Brain microvascular endothelial cell (primary cell): Measurements from ENCODE around the gene OSBPL10.
A peak's percentile ranks its signal among the peaks of the same experiment; 100 is the strongest.

ENCODE experiments used
- DNase-seq: peaks from one replicate; pipeline ENCODE4 v3.0.0-alpha.2; 2020
- H3K27ac ChIP-seq: fragments of 250-450 bp; sonication (Bioruptor Pico); 2 replicates; pipeline ENCODE4 v1.5.1; 2020; ENCODE audit warnings: mild to moderate bottlenecking, moderate library complexity
- H3K27me3 ChIP-seq: fragments of 250-450 bp; sonication (Bioruptor Pico); replicated peaks from 2 replicates; pipeline ENCODE4 v1.5.1; 2020; ENCODE audit warnings: mild to moderate bottlenecking
- H3K36me3 ChIP-seq: fragments of 250-450 bp; sonication (Bioruptor Pico); replicated peaks from 2 replicates; pipeline ENCODE4 v1.5.1; 2020; ENCODE audit warnings: mild to moderate bottlenecking
- H3K4me3 ChIP-seq: 2 replicates; pipeline ENCODE4 v1.5.1; 2011; ENCODE audit warnings: low read depth, mild to moderate bottlenecking, control low read depth, low read length, moderate library complexity
- in situ Hi-C: cut with HindIII; loops from 2 replicates; pipeline ENCODE4 v1.10.0; 2017; ENCODE audit warnings: low sequenced_read_pairs, low pct_ligation_motif_present
- TF ChIP-seq, protein P1 (sequence below): IDR thresholded peaks from 2 replicates; pipeline ENCODE4 v1.5.1; 2011; ENCODE audit warnings: low read depth, mild to moderate bottlenecking, moderate library complexity, low read length, control low read depth, inconsistent platforms; ENCODE audit errors: missing control alignments

Gene OSBPL10

DNA sequence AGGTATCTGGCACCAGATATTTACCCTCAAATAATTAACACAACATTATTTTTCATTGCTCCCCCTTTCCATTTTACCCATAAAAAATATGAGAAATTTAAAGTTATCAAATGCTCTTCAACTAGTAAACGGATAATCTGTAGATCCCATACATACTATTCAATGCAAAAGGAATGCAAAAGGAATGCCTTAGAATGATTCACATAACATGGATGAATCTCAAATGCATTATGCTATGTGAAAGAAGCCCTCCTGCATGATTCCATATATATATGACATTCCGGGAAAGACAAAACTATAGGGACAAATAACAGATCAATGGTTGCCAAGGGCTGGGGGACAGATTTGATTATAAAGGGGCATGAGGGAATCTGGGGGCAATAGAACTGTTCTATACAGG lies 252.7 kb downstream of the OSBPL10 start:
- TF ChIP-seq, protein P1, sequence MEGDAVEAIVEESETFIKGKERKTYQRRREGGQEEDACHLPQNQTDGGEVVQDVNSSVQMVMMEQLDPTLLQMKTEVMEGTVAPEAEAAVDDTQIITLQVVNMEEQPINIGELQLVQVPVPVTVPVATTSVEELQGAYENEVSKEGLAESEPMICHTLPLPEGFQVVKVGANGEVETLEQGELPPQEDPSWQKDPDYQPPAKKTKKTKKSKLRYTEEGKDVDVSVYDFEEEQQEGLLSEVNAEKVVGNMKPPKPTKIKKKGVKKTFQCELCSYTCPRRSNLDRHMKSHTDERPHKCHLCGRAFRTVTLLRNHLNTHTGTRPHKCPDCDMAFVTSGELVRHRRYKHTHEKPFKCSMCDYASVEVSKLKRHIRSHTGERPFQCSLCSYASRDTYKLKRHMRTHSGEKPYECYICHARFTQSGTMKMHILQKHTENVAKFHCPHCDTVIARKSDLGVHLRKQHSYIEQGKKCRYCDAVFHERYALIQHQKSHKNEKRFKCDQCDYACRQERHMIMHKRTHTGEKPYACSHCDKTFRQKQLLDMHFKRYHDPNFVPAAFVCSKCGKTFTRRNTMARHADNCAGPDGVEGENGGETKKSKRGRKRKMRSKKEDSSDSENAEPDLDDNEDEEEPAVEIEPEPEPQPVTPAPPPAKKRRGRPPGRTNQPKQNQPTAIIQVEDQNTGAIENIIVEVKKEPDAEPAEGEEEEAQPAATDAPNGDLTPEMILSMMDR: no peak
- in situ Hi-C loops: no loop called here
- Histone ChIP-seq H3K4me3 (no peak overlapping the region), H3K27me3 (no peaks in the 10 kb centered on the region), H3K27ac (no peak overlapping the region), H3K36me3 (no peaks in the 10 kb centered on the region)
- no peak for DNase-seq

DNA sequence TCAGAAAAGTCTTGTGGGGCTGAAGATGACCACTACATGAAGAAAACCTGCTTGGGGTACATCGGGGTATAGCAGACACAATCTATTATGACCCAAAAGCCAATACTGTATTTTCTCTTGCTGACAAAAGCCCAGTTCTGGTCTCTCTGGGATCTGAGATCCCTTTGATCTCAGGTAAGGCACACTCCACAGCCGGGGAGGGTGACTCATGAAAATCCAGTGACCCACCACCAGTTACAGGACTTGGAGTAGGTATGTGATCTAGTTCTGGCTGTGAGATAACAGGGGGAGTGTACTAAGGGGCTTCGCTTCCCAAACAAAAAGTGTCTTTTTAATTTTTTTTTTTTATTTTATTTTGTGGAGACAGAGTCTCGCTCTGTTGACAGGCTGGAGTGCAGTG lies 255.1 kb downstream of the OSBPL10 start:
- Histone ChIP-seq H3K36me3 (no peaks in the 10 kb centered on the region), H3K4me3 (no peak overlapping the region), H3K27ac (no peak overlapping the region), H3K27me3 (no peaks in the 10 kb centered on the region)
- no peak for DNase-seq
- in situ Hi-C loops: no loop called here
- TF ChIP-seq, protein P1: no peak

DNA sequence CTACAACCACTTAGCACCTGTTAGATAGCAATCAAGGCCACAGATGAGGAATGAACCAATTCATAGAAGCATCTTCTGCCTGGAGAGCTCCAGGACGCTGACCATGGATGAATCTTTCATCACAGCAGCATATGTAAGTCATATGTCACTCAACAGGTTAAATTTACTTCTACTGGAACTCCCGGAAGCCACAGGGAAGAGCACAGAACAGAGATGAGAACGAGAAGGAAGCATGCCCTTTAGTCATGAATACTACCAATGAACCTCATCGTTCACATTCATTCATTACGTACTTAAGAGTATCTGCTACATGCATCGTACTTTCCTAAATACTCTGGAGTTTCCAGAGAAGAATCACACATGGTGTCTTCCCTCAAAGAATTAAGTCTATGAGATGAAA lies 255.5 kb downstream of the OSBPL10 start:
- DNase-seq: no peak
- H3K27ac ChIP-seq: no peak overlapping the region
- no peaks in the 10 kb centered on the region for H3K36me3 ChIP-seq
- H3K27me3 ChIP-seq: no peaks in the 10 kb centered on the region
- H3K4me3 ChIP-seq: no peak overlapping the region
- TF ChIP-seq, protein P1: no peak
- in situ Hi-C loops: no loop called here

DNA sequence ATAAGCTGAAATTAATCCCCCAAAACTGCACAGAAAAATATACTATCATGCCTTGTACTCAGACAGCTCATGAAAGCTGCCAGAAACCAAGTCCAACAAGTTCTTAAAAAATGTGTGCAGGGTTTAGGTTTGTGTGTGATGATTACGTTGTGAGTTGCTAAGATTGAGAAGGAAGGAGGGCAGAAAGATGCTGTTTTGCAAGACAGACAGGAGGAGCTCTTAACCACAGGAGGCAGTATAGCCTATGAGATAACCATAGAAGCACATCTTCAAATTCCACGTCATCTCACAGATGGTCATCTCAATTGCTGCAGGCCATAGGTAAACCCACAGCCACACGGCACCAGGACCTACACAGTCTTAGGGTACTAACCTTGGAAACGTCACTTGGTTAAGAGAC lies 256.4 kb downstream of the OSBPL10 start:
- in situ Hi-C loops: no loop called here
- no peak for DNase-seq
- Histone ChIP-seq H3K36me3 (no peaks in the 10 kb centered on the region), H3K4me3 (no peak overlapping the region), H3K27me3 (no peaks in the 10 kb centered on the region), H3K27ac (no peak overlapping the region)
- TF ChIP-seq, protein P1: peak; percentile 50

DNA sequence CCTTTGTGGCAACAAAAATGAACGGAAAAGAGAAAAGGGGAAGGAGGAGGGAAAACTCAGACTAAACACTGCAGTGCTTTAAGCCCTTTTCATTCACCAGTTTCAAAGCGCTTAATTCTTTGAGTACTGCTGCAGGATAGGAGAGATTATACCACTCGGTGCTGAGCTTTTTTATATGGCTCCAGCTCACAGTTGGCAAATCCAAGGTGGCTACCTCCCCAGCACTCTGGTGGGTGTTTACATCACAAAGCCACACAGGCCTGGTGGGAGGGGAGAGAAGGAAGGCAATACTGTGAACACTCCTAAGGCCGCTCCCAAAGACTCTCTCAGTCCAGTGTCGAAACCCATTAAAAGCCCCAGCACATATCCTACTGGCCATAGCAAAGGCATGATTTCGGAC lies 256.9 kb downstream of the OSBPL10 start:
- TF ChIP-seq, protein P1: no peak
- Histone ChIP-seq H3K4me3 (no peak overlapping the region), H3K36me3 (no peaks in the 10 kb centered on the region), H3K27ac (no peak overlapping the region), H3K27me3 (no peaks in the 10 kb centered on the region)
- no peak for DNase-seq
- in situ Hi-C loops: no loop called here

DNA sequence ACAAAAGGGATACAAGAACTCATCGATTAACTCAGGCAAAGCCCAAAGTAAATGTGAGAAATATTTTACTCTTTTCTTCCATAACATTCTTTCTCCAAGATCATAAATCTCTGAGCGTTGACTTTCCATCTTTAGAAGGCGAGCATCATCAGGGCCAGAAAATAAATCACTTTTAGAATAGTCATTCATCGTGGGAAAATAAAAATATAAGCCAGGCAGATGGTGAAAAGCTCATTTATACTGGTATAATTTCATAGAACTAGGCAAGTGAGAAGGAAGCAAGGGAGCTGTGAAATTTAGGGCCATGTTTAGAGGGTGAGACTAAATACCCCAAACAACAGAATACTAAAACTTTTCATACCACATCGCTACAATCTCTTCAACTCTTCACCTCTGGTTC lies 257.4 kb downstream of the OSBPL10 start:
- DNase-seq: no peak
- no peak overlapping the region for H3K4me3 ChIP-seq
- no peak overlapping the region for H3K27ac ChIP-seq
- in situ Hi-C loops: no loop called here
- no peaks in the 10 kb centered on the region for H3K36me3 ChIP-seq
- H3K27me3 ChIP-seq: no peaks in the 10 kb centered on the region
- TF ChIP-seq, protein P1: no peak
